SH-SY5Y (cell line): Measurements from ENCODE around the gene CCL26.

Experiments
- GATA2 ChIP-seq: IDR thresholded peaks from 2 replicates; pipeline ENCODE4 v1.6.1; 2011; ENCODE audit warnings: mild to moderate bottlenecking, low read depth, low read length
- GATA3 ChIP-seq: IDR thresholded peaks from 2 replicates; pipeline ENCODE4 v1.6.1; 2011; ENCODE audit warnings: low read depth, mild to moderate bottlenecking, low read length, moderate library complexity

- TF ChIP-seq GATA2 (no peak), GATA3 (no peak)
Measured at GRCh38 chr7:75818472-75818871, 46.5 kb upstream of the CCL26 start.
